Stimulated activated naive CD8-positive, alpha-beta T cell treated with anti-CD3 and anti-CD28 coated beads, Interleukin-15, Interleukin-2, amounts not matched to agents 100 ng/mL and 50 ng/mL, for 24 hours (primary cell): ENCODE results near the gene SLC5A5.
"Not testable (repeated sequence)": the region's sequence is repeated elsewhere in the genome, so short reads cannot be mapped to it uniquely, and the experiment has no call there.

Source experiments
- H3K27ac Mint-ChIP-seq: one replicate; pipeline ENCODE4 v1.8.0; 2021; ENCODE audit warnings: mild to moderate bottlenecking, mixed read lengths
- H3K27me3 Mint-ChIP-seq: one replicate; pipeline ENCODE4 v1.8.0; 2021; ENCODE audit warnings: mixed read lengths
- H3K36me3 Mint-ChIP-seq: one replicate; pipeline ENCODE4 v1.8.0; 2021; ENCODE audit warnings: low read depth, mixed read lengths
- H3K4me1 Mint-ChIP-seq: one replicate; pipeline ENCODE4 v1.8.0; 2021; ENCODE audit warnings: low read depth, mixed read lengths
- H3K4me3 Mint-ChIP-seq: one replicate; pipeline ENCODE4 v1.8.0; 2021; ENCODE audit warnings: mild to moderate bottlenecking, mixed read lengths
- H3K9me3 Mint-ChIP-seq: one replicate; pipeline ENCODE4 v1.8.0; 2021; ENCODE audit warnings: mixed read lengths

Gene SLC5A5

DNA sequence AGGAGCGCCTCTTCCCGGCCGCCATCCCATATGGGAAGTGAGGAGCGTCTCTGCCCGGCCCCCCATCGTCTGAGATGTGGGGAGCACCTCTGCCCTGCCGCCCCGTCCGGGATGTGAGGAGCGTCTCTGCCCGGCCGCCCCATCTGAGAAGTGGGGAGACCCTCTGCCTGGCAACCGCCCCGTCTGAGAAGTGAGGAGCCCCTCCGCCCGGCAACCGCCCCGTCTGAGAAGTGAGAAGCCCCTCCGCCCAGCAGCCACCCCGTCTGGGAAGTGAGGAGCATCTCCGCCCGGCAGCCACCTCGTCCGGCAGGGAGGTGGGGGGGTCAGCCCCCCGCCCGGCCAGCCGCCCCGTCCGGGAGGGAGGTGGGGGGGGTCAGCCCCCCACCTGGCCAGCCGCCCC is 46.4 kb downstream of the SLC5A5 start:
- H3K4me3 Mint-ChIP-seq, H3K4me1 Mint-ChIP-seq, H3K36me3 Mint-ChIP-seq, H3K27ac Mint-ChIP-seq, H3K9me3 Mint-ChIP-seq: not testable (repeated sequence)
- H3K27me3 Mint-ChIP-seq = peaks cover 11% of the 10 kb centered on the region

DNA sequence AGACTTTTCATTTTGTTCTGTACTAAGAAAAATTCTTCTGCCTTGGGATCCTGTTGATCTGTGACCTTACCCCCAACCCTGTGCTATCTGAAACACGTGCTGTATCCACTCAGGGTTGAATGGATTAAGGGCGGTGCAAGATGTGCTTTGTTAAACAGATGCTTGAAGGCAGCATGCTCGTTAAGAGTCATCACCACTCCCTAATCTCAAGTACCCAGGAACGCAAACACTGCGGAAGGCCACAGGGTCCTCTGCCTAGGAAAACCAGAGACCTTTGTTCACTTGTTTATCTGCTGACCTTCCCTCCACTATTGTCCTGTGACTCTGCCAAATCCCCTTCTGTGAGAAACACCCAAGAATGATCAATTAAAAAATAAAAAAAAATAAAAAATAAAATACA is 47.4 kb downstream of the SLC5A5 start:
- H3K9me3 Mint-ChIP-seq, H3K4me1 Mint-ChIP-seq, H3K4me3 Mint-ChIP-seq, H3K27ac Mint-ChIP-seq, H3K36me3 Mint-ChIP-seq: not testable (repeated sequence)
- peaks cover 11% of the 10 kb centered on the region for H3K27me3 Mint-ChIP-seq

DNA sequence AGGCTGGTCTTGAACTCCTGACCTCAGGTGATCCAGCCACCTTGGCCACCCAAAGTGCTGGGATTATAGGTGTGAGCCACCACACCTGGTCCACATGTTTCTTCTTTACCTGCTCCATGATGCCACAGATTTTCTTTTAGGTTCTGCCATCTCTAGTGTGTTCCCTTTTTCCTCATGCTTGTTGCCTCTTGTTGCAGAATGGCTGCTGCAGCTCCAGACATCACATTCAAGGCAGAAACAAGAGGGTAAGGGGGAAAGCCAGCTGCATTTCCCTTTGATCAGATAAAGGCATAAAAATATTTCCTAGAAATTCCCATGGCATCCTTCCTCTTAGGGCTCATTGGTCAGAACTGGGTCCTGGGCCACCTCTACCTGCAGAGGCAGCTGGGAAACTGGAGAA is 48.8 kb downstream of the SLC5A5 start:
- H3K4me1 Mint-ChIP-seq = no peaks in the 10 kb centered on the region
- H3K36me3 Mint-ChIP-seq = no peaks in the 10 kb centered on the region
- H3K9me3 Mint-ChIP-seq = no peaks in the 10 kb centered on the region
- peaks cover 11% of the 10 kb centered on the region for H3K27me3 Mint-ChIP-seq
- H3K27ac Mint-ChIP-seq = no peak overlapping the region
- H3K4me3 Mint-ChIP-seq = no peak overlapping the region

GRCh38 chr19:17922138-17922537 is 50.4 kb downstream of the SLC5A5 start:
- Mint-ChIP-seq H3K4me3 (no peak overlapping the region), H3K9me3 (no peaks in the 10 kb centered on the region), H3K36me3 (no peaks in the 10 kb centered on the region), H3K4me1 (no peaks in the 10 kb centered on the region), H3K27me3 (peaks cover 9% of the 10 kb centered on the region), H3K27ac (no peak overlapping the region)

DNA sequence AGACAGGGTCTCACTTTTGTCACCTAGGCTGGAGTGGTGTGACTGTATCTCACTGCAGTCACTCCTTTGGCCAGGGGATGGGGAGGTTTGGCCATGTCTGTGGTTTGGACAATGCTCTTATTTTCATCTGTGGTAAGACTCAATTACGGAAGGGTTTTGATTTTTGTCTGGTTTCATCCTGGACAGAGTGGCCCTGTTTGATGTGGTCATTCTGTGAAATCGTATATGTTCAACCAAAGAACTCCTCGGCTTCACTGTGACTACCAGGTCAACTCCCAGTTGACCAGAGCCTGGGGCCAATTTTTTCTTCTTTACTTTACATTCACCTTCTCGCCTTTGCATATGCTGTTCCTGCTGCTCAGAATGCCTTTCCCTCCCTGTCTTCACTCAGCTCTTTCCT is 54.3 kb downstream of the SLC5A5 start:
- Mint-ChIP-seq H3K36me3 (no peaks in the 10 kb centered on the region), H3K4me3 (no peak overlapping the region), H3K4me1 (no peaks in the 10 kb centered on the region), H3K27me3 (peaks cover 3% of the 10 kb centered on the region), H3K27ac (no peak overlapping the region), H3K9me3 (no peaks in the 10 kb centered on the region)

- Mint-ChIP-seq H3K27me3 (peaks cover 3% of the 10 kb centered on the region), H3K4me3 (no peak overlapping the region)
These were observed 57.3 kb downstream of the SLC5A5 start for GRCh38 chr19:17929056-17929455.

GRCh38 chr19:17931532-17932191 is 59.9 kb downstream of the SLC5A5 start:
- Mint-ChIP-seq H3K9me3 (no peaks in the 10 kb centered on the region), H3K4me3 (peak overlapping the region; percentile 98), H3K36me3 (peaks cover 5% of the 10 kb centered on the region), H3K27ac (peak overlapping the region; percentile 70), H3K27me3 (no peaks in the 10 kb centered on the region), H3K4me1 (peaks cover 21% of the 10 kb centered on the region)

More at GRCh38 chr19:17929056-17929455, 57.3 kb downstream of the SLC5A5 start:
- H3K4me1 Mint-ChIP-seq = peaks cover 19% of the 10 kb centered on the region
- no peak overlapping the region for H3K27ac Mint-ChIP-seq
- H3K9me3 Mint-ChIP-seq = no peaks in the 10 kb centered on the region
- no peaks in the 10 kb centered on the region for H3K36me3 Mint-ChIP-seq

GRCh38 chr19:17932485-17933338 is 61.0 kb downstream of the SLC5A5 start, which contains the start of gene CCDC124:
CCDC124 (plus strand) TSS chr19:17933015; CDS start chr19:17936421, 3,406 bp downstream.
- Mint-ChIP-seq H3K27ac (peak within 1 kb of the TSS; percentile 98), H3K27me3 (no peaks in the 10 kb centered on the region), H3K36me3 (peaks cover 5% of the 10 kb centered on the region), H3K9me3 (no peaks in the 10 kb centered on the region), H3K4me3 (peak within 1 kb of the TSS; percentile 98), H3K4me1 (peaks cover 27% of the 10 kb centered on the region)

DNA sequence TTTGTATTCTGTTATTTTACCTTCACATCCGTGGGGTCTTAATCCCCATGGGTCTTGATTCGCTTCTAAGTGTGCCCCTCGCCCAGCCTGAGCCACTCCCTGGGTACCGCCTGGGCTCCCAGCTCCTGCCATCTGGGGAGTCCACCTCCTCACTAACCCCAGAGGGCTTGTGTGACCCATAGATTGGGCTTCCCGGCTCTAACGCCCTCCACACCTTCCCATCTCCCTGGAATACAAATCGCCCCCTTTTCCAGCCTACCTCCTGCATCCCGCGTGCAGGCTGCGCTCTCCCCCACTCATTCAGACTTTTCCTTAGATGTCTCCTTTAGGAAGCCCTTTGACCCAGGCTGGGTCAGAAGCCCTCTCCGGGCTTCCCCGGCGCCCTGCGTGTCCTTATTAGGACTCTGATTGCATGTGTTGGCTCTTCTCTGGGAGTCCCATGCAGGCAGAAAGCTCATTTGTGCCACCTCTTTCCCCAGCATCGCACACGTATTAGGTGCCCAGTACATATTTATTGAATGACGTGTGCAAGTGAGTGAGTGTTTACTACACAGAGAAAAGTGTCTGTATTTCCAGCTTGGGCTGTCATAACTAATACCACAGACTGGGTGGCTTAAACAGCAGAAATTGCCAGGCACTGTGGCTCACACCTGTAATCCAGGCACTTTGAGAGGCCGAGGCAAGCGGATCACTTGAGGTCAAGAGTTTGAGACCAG is 61.8 kb downstream of the SLC5A5 start:
- Mint-ChIP-seq H3K4me1 (peaks cover 27% of the 10 kb centered on the region), H3K27ac (peak overlapping the region; percentile 98), H3K27me3 (no peaks in the 10 kb centered on the region), H3K9me3 (no peaks in the 10 kb centered on the region), H3K36me3 (peaks cover 9% of the 10 kb centered on the region), H3K4me3 (peak overlapping the region; percentile 98)

- H3K4me1 Mint-ChIP-seq = peaks cover 26% of the 10 kb centered on the region
- H3K27me3 Mint-ChIP-seq = no peaks in the 10 kb centered on the region
- no peak overlapping the region for H3K4me3 Mint-ChIP-seq
- H3K9me3 Mint-ChIP-seq = no peaks in the 10 kb centered on the region
- peaks cover 20% of the 10 kb centered on the region for H3K36me3 Mint-ChIP-seq
- no peak overlapping the region for H3K27ac Mint-ChIP-seq
These were observed 64.6 kb downstream of the SLC5A5 start for GRCh38 chr19:17936379-17936778.

DNA sequence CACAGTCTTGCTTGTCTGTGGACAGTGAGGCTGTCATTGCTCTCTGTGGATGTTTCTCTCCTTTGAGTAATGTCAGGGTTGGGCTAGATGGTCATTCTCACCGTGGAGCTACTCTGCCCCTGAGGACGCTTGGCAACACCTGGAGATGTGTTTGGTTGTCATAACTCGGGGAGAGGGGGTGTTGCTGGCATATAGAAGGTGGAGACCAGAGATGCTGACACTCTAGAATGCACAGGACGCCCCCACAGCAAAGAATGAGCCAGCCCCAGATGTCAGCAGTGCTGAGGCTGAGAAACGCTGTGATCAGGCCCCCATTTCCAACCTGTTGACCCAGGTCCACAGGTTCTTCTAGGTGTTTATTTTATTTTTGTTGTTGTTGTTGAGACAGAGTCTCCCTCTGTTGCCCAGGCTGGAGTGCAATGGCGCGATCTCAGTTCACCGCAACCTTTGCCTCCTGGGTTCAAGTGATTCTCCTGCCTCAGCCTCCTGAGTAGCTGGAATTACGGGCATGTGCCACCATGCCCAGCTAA is 65.7 kb downstream of the SLC5A5 start:
- Mint-ChIP-seq H3K27ac (no peak overlapping the region), H3K4me1 (peaks cover 17% of the 10 kb centered on the region), H3K27me3 (no peaks in the 10 kb centered on the region), H3K9me3 (no peaks in the 10 kb centered on the region), H3K36me3 (peaks cover 20% of the 10 kb centered on the region), H3K4me3 (no peak overlapping the region)

DNA sequence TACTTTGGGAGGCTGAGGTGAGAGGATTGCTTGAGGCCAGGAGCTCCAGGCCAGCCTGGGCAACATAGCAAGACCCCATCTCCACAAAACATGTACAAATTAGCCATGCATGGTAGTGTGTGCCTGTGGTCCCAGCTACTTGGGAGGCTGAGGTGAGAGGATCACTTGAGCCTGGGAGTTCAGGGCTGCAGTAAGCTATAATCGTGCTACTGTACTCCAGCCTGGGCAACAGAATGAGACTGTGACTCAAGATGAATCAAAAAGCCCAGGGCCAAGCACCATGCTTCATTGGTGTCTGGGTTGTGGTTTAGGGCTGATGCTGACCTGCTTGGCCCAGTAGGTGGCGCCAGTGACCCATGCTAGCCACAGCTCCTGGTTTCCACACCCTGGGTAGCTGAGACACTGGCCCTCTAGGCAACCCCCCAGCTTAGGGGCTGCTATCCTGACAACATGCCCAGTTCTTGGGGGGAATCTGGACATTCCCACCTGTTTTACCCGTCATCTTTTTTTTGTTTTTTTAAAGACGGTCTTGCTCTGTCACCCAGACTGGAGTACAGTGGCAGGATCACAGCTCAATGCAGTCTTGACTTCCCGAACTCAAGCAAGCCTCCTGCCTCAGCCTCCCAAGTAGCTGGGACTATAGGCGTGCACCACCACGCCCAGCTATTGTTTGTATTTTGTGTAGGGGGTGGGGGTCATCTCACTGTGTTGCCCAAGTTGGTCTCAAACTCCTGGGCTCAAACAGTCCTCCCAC is 66.5 kb downstream of the SLC5A5 start:
- Mint-ChIP-seq H3K27ac (no peak overlapping the region), H3K27me3 (no peaks in the 10 kb centered on the region), H3K4me3 (no peak overlapping the region), H3K9me3 (no peaks in the 10 kb centered on the region), H3K4me1 (peaks cover 15% of the 10 kb centered on the region), H3K36me3 (peaks cover 20% of the 10 kb centered on the region)

GRCh38 chr19:17942181-17942580 is 70.4 kb downstream of the SLC5A5 start:
- peaks cover 15% of the 10 kb centered on the region for H3K36me3 Mint-ChIP-seq
- peaks cover 18% of the 10 kb centered on the region for H3K4me1 Mint-ChIP-seq
- no peak overlapping the region for H3K27ac Mint-ChIP-seq
- no peaks in the 10 kb centered on the region for H3K9me3 Mint-ChIP-seq
- H3K4me3 Mint-ChIP-seq = no peak overlapping the region
- H3K27me3 Mint-ChIP-seq = no peaks in the 10 kb centered on the region

GRCh38 chr19:17942582-17943273 is 71.0 kb downstream of the SLC5A5 start:
- no peak overlapping the region for H3K4me3 Mint-ChIP-seq
- peaks cover 19% of the 10 kb centered on the region for H3K4me1 Mint-ChIP-seq
- H3K27ac Mint-ChIP-seq = no peak overlapping the region
- H3K9me3 Mint-ChIP-seq = no peaks in the 10 kb centered on the region
- H3K27me3 Mint-ChIP-seq = no peaks in the 10 kb centered on the region
- H3K36me3 Mint-ChIP-seq = peaks cover 15% of the 10 kb centered on the region
